B cell (primary cell): ENCODE results near the gene MAN1B1. TPM values are rescaled to one million over a fixed set of nuclear protein-coding genes. Genes with fewer than 3 reads are reported as not detected.

Experiments
- ATAC-seq: fragments of 200-7000 bp; cut with Tn5 transposase; one replicate; pipeline ENCODE4 v1.10.0; 2021; ENCODE audit warnings: low read depth, mild to moderate bottlenecking, moderate number of reproducible peaks, moderate library complexity
- CTCF ChIA-PET: fragments of 350-600 bp; sonication (Branson Sonifier 250); formaldehyde crosslinking; loops from one replicate; lab custom pipeline; 2021; ENCODE audit warnings: antibody characterized with exemption, inconsistent platforms; lab: Charles Lee
- POLR2A ChIA-PET: fragments of 350-600 bp; sonication (Branson Sonifier 250); formaldehyde crosslinking; loops from one replicate; lab custom pipeline; 2021; ENCODE audit warnings: antibody characterized with exemption; lab: Charles Lee
- DNase-seq: peaks from one replicate; pipeline ENCODE4 v3.0.0; 2013
- H2AFZ ChIP-seq: 2 replicates; pipeline ENCODE4 v1.6.1; 2012; ENCODE audit warnings: mild to moderate bottlenecking, low read depth, low read length; ENCODE audit not compliant: insufficient read depth, poor library complexity, severe bottlenecking
- H3K27ac ChIP-seq, 2 donors: 1 replicate in 1 of 2; 2 replicates in 1 of 2; pipeline ENCODE4 v1.5.1; 2012 to 2013; ENCODE audit warnings: low read length in 2 of 2, mild to moderate bottlenecking in 2 of 2, moderate library complexity in 1 of 2
- H3K27me3 ChIP-seq, 4 experiments: fragments of 200-600 bp in 1 of 4; sonication (generic) in 1 of 4; replicated peaks in 1 of 4; 1 replicate in 2 of 4; 2 replicates in 2 of 4; pipeline versions ENCODE4 v1.6.1 to v1.7.0; 2013 to 2016; ENCODE audit warnings: low read length in 3 of 4, mild to moderate bottlenecking in 2 of 4, mixed read lengths in 1 of 4, moderate library complexity in 1 of 4; ENCODE audit not compliant: insufficient read depth in 4 of 4, control insufficient read depth in 3 of 4; ENCODE audit errors: control extremely low read depth in 1 of 4
- H3K36me3 ChIP-seq, 2 experiments: replicated peaks in 1 of 2; 1 replicate in 1 of 2; 2 replicates in 1 of 2; pipeline versions ENCODE4 v1.6.1 to v1.7.1; 2013; ENCODE audit warnings: low read length in 1 of 2; ENCODE audit not compliant: insufficient read depth in 2 of 2, control insufficient read depth in 1 of 2; ENCODE audit errors: control extremely low read depth in 1 of 2, extremely low read depth in 1 of 2
- H3K4me1 ChIP-seq, 2 donors: fragments of 200-600 bp in 1 of 2; sonication (generic) in 1 of 2; 1 replicate in 1 of 2; 2 replicates in 1 of 2; pipeline versions ENCODE4 v1.5.1 to v1.6.1; 2013 to 2017; ENCODE audit warnings: low read length in 2 of 2; ENCODE audit not compliant: control insufficient read depth in 2 of 2, insufficient read depth in 2 of 2
- H3K4me2 ChIP-seq: replicated peaks from 2 replicates; pipeline ENCODE3; 2012; ENCODE audit warnings: mild to moderate bottlenecking, low read depth, low read length; ENCODE audit not compliant: poor library complexity, severe bottlenecking
- H3K4me3 ChIP-seq, 5 experiments: fragments of 200-600 bp in 1 of 5; sonication (generic) in 1 of 5; 1 replicate in 3 of 5; 2 replicates in 2 of 5; pipeline versions ENCODE4 v1.5.1 to v1.7.0; 2011 to 2016; ENCODE audit warnings: low read length in 4 of 5, mild to moderate bottlenecking in 4 of 5, low read depth in 2 of 5, control low read depth in 1 of 5, moderate library complexity in 1 of 5; ENCODE audit not compliant: insufficient read depth in 1 of 5; ENCODE audit errors: control extremely low read depth in 1 of 5, extremely low read depth in 1 of 5
- H3K79me2 ChIP-seq: fragments of 200-600 bp; sonication (generic); one replicate; pipeline ENCODE4 v1.6.0; 2016; ENCODE audit warnings: low read length; ENCODE audit not compliant: control insufficient read depth, insufficient read depth
- H3K9ac ChIP-seq: fragments of 200-600 bp; sonication (generic); 2 replicates; pipeline ENCODE4 v1.6.1; 2017; ENCODE audit warnings: mild to moderate bottlenecking, low read length, moderate library complexity
- H3K9me3 ChIP-seq, 3 donors: one replicate each; pipeline versions ENCODE4 v1.6.1 to v1.7.1; 2013; ENCODE audit warnings: low read length in 2 of 3; ENCODE audit not compliant: control insufficient read depth in 2 of 3, insufficient read depth in 1 of 3; ENCODE audit errors: control extremely low read depth in 1 of 3
- H4K20me1 ChIP-seq: 2 replicates; pipeline ENCODE4 v1.6.0; 2012; ENCODE audit warnings: mild to moderate bottlenecking, low read length; ENCODE audit not compliant: insufficient read depth, control insufficient read depth, poor library complexity, severe bottlenecking
- H3K27ac Mint-ChIP-seq: one replicate; pipeline ENCODE4 v1.8.0; 2021; ENCODE audit warnings: mixed read lengths
- H3K27me3 Mint-ChIP-seq: one replicate; pipeline ENCODE4 v1.8.0; 2021; ENCODE audit warnings: mixed read lengths
- H3K4me1 Mint-ChIP-seq: one replicate; pipeline ENCODE4 v1.8.0; 2021; ENCODE audit warnings: mixed read lengths
- H3K4me3 Mint-ChIP-seq: one replicate; pipeline ENCODE4 v1.8.0; 2021; ENCODE audit warnings: mixed read lengths
- H3K9me3 Mint-ChIP-seq: one replicate; pipeline ENCODE4 v1.8.0; 2022; ENCODE audit warnings: mixed read lengths; ENCODE audit not compliant: insufficient read depth
- EZH2 ChIP-seq: IDR thresholded peaks from 2 replicates; pipeline ENCODE4 v1.6.1; 2012; ENCODE audit warnings: borderline replicate concordance, low read depth, mild to moderate bottlenecking, moderate library complexity, low read length; ENCODE audit not compliant: insufficient read depth, poor library complexity, severe bottlenecking
- WGBS: methylation state at CpG from one replicate; pipeline ENCODE4 v1.1.5; 2013; ENCODE audit warnings: missing lambda C conversion rate; ENCODE audit not compliant: insufficient coverage; 5-methylcytosine and 5-hydroxymethylcytosine counted together
- intact Hi-C: fragments of 100-400 bp; cut with micrococcal nuclease; formaldehyde crosslinking; loops from one replicate; pipeline ENCODE4 v1.10.0; 2022
- polyA plus RNA-seq: library from polyadenylated mRNA; depleted of rRNA; stranded (reverse); fragments of >200 nt; gene quantifications from 2 replicates; pipeline ENCODE4 v1.2.3, GENCODE V29; 2012
- total RNA-seq, 2 donors: library from RNA; stranded (reverse); fragments of 120-200 nt in 1 of 2; gene quantifications; 1 replicate in 1 of 2; 2 replicates in 1 of 2; pipeline versions ENCODE4 v1.2.3 to v1.2.4, GENCODE V29; 2013 to 2022
- TF ChIP-seq, protein P1 (sequence below): fragments of 200-600 bp; IDR thresholded peaks from one replicate; pipeline ENCODE4 v1.8.0; 2022; ENCODE audit warnings: antibody characterized with exemption, mild to moderate bottlenecking

The MAN1B1 gene
- total and polyA plus RNA-seq, 2 donors (not counting 1 experiment from before 2014, with no cell fraction given): 47.0 to 68.4 TPM

DNA sequence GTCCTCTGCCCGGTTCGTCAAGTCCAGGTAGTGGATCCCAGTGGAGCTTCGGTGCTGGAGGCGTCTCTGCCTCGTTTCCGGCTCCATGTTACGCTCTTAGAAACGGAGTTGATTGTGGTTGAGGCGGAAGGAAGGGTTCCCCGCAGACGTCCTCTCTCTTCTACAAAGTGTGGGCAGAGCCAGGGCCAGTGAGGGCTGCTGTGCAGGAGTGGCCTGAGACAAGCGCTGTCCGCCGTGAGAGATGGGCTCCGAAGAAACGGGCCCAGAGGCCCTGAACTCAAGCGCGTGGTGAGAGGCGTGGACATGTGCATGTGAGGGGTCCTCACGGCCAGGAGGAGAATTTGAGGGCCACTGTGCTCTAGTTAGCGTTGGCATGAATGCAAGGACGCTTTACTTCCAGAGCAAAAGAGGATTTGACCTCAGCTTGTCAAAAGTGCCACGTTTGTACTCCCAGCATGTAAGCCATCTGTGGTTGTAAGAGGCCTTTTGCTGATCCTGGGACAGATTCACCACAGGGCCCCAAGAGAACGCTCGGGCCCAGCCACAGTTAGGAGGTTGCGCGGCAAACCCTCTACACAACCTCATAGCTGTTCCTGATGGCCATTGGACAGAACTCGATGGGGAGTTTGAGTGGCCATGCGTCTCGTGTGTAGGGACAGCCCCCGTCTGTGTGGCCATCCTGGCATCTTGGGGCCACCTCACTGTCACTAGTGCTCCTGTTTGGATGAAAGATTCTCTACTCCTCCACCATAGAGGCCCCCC is 10.2 kb downstream of the MAN1B1 start:
- Histone ChIP-seq H3K4me2 (no peak overlapping the region), H3K4me3 (no peak overlapping the region), H3K36me3 (peaks cover 1 to 63% of the 10 kb centered on the region in 2 experiments), H4K20me1 (peaks cover 8% of the 10 kb centered on the region), H3K27me3 (no peaks in the 10 kb centered on the region), H3K9me3 (no peaks in the 10 kb centered on the region), H3K79me2 (peaks cover 2% of the 10 kb centered on the region), H3K9ac (no peak overlapping the region), H2AFZ (no peak overlapping the region), H3K4me1 (peaks cover 0 to 12% of the 10 kb centered on the region in 2 donors), H3K27ac (no peak overlapping the region)
- H3K9me3 Mint-ChIP-seq: no peaks in the 10 kb centered on the region
- H3K4me1 Mint-ChIP-seq: peaks cover 6% of the 10 kb centered on the region
- no peak overlapping the region for H3K27ac Mint-ChIP-seq
- DNase-seq: no peak
- H3K27me3 Mint-ChIP-seq: no peaks in the 10 kb centered on the region
- WGBS: 99% methylated on average over 28 of the region's 31 CpGs
- no peak overlapping the region for H3K4me3 Mint-ChIP-seq
- CTCF ChIA-PET: interaction anchor here (1.3 to 2.5 kb wide), 5 partner anchors 10 to 130 kb away, joined by 4 to 13 read pairs (median 10); partner anchors contain the start of genes MAN1B1 and RNF224
- TF ChIP-seq EZH2: no peak
- TF ChIP-seq, protein P1, sequence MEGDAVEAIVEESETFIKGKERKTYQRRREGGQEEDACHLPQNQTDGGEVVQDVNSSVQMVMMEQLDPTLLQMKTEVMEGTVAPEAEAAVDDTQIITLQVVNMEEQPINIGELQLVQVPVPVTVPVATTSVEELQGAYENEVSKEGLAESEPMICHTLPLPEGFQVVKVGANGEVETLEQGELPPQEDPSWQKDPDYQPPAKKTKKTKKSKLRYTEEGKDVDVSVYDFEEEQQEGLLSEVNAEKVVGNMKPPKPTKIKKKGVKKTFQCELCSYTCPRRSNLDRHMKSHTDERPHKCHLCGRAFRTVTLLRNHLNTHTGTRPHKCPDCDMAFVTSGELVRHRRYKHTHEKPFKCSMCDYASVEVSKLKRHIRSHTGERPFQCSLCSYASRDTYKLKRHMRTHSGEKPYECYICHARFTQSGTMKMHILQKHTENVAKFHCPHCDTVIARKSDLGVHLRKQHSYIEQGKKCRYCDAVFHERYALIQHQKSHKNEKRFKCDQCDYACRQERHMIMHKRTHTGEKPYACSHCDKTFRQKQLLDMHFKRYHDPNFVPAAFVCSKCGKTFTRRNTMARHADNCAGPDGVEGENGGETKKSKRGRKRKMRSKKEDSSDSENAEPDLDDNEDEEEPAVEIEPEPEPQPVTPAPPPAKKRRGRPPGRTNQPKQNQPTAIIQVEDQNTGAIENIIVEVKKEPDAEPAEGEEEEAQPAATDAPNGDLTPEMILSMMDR: no peak
- no peak for ATAC-seq
- POLR2A ChIA-PET: no interaction called here
- intact Hi-C loops: no loop called here

DNA sequence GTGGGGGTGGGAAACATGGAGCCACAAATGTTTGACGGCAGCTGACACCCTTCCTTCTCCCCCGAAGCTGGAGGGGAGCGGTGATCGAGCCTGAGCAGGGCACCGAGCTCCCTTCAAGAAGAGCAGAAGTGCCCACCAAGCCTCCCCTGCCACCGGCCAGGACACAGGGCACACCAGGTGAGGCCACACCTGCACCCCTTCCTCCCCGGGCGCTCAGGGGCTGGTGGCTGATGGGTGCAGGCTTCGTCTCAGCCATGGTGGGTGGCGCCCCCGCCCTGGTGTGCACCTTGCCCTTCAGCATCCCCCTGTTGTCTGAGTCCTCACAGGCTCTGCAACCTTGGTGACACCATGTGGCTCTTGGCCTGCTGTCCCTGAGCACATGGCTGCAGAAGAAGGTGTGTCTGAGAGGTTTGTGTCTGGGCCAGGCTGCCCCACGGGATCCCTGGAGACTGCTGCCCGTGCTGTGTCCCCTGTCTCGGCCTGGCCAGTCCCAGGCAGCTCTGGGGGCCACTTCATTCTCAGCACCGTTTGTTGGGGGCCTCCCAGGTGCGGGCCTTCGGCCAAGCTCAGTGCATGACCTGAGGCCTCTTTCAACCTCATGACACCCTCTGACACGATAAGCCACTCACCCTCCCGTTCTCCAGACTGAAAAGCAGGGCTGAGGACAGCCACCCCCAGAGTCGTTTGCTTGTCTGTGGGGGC is 11.1 kb downstream of the MAN1B1 start:
- Histone ChIP-seq H3K36me3 (peaks cover 1 to 62% of the 10 kb centered on the region in 2 experiments), H3K9ac (no peak overlapping the region), H3K79me2 (no peaks in the 10 kb centered on the region), H3K9me3 (no peaks in the 10 kb centered on the region), H3K27ac (no peak overlapping the region), H3K4me2 (no peak overlapping the region), H4K20me1 (peaks cover 5% of the 10 kb centered on the region), H2AFZ (no peak overlapping the region), H3K4me3 (no peak overlapping the region), H3K27me3 (no peaks in the 10 kb centered on the region), H3K4me1 (peaks cover 0 to 12% of the 10 kb centered on the region in 2 donors)
- no peak for ATAC-seq
- no peak for TF ChIP-seq EZH2
- TF ChIP-seq, protein P1: no peak
- H3K4me1 Mint-ChIP-seq: peaks cover 6% of the 10 kb centered on the region
- DNase-seq: no peak
- WGBS: 95% methylated on average over 19 of the region's 20 CpGs
- H3K9me3 Mint-ChIP-seq: no peaks in the 10 kb centered on the region
- intact Hi-C loops: no loop called here
- H3K27ac Mint-ChIP-seq: no peak overlapping the region
- ChIA-PET CTCF (interaction anchor here (2.5 kb wide), 1 partner anchor 15 kb away, joined by 6 read pairs; no protein-coding TSS in a partner anchor), POLR2A (no interaction called here)
- H3K4me3 Mint-ChIP-seq: no peak overlapping the region
- H3K27me3 Mint-ChIP-seq: no peaks in the 10 kb centered on the region
